Stimulated activated CD8-positive, alpha-beta memory T cell treated with anti-CD3 and anti-CD28 coated beads, Interleukin-4, amount 100 ng/mL, for 24 hours (primary cell): Measurements from ENCODE around the gene P3R3URF.
A peak's percentile ranks its signal among the peaks of the same experiment; 100 is the strongest.

ENCODE experiments used
- DNase-seq: peaks from one replicate; pipeline ENCODE4 v3.0.0-alpha.2; 2020; ENCODE audit warnings: low read depth

P3R3URF gene

GRCh38 chr1:46193984-46194570, 17.8 kb upstream of the P3R3URF start:
- no peak for DNase-seq

GRCh38 chr1:46193285-46193684, 17.0 kb upstream of the P3R3URF start:
- no peak for DNase-seq

DNA sequence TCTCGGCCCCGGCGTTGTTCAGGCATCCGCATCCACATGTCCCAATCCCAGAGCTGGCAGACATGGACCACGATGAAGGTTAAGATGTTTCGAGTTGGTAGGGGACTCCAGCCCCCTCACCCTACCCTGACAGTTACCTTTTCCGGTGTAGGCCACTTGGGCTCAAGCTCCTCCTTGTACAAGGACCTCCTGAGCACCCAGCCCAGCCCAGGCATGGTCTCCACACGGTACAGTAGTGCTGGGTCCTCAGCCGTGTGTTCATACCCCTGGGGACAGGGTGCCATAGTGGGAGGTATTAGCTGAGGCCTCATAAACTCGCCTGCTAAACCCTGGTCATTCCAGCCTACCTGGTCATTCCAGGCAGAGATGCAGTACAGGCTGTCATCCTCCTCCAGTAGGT, 15.9 kb upstream of the P3R3URF start:
- DNase-seq = no peak

DNA sequence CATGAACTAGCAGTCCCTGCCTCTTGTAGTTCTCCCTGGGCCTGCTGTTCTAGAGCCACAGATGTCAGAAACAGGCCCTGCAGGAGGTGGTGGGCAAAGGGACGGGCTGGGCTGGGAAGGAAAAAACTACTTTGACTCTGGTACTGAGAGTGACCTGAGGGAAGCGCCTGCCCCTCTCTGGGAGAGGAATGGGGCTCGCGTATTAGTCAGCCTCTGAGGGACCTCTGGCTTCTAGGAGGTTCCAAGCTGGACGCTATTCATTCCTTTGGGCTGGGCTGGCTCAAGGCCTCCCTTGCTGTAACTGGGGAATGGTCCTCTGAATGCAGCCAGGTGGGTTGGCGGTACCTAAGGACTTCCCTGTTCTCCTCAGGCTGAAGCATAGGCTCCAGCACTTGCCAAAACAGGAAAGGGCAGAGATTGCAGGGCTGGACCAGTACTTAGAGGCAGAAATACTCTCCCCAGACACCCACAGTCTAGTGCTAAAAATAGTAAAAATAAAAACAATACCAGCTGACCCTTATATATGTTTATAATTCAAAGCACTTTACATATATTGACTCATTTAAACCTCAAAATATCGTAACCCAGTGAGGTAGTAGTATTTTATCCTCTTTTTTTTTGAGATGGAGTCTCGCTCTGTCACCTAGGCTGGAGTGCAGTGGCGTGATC, 14.9 kb upstream of the P3R3URF start:
- no peak for DNase-seq

GRCh38 chr1:46190539-46190938, 14.3 kb upstream of the P3R3URF start:
- DNase-seq = no peak

DNA sequence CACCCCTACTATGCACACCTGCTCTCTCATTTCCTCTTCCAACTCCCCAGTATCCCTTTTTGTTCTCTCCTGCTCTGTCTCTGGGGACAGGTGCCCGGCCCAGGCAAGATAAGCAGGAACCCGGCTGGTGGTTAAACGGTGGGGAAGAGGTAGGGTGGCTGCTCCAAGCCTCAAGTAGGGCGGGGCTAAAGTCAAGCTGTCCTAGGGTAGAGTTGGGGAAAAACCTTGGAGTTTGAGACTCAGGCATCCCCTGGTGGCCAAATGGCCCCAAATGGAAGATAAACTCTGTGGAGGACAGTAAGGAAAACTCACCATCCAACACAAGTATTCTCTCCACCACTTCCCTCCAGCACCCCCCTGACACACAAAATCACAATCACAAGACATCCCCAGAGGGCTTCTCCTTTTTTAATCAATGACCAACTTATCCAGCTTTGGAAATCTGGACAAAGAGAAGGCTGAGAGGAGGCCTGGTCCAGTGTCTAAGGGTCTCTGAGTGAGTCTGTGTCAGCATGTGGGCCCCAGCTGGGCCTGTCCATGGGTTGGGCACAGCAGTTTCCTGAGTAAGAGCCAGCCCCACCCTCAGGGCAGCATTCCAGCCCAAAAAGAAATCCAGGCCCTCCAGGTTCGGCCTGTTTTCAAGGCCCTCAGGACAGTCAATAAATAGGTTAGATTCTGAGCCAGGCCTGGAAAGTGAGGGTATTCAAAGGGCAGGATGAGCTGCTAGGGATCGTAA, 12.2 kb upstream of the P3R3URF start:
- no peak for DNase-seq

- DNase-seq = no peak
Observed at GRCh38 chr1:46187106-46187869, 11.0 kb upstream of the P3R3URF start.

- DNase-seq = no peak
Observed at GRCh38 chr1:46186076-46186475, 9.8 kb upstream of the P3R3URF start.

DNA sequence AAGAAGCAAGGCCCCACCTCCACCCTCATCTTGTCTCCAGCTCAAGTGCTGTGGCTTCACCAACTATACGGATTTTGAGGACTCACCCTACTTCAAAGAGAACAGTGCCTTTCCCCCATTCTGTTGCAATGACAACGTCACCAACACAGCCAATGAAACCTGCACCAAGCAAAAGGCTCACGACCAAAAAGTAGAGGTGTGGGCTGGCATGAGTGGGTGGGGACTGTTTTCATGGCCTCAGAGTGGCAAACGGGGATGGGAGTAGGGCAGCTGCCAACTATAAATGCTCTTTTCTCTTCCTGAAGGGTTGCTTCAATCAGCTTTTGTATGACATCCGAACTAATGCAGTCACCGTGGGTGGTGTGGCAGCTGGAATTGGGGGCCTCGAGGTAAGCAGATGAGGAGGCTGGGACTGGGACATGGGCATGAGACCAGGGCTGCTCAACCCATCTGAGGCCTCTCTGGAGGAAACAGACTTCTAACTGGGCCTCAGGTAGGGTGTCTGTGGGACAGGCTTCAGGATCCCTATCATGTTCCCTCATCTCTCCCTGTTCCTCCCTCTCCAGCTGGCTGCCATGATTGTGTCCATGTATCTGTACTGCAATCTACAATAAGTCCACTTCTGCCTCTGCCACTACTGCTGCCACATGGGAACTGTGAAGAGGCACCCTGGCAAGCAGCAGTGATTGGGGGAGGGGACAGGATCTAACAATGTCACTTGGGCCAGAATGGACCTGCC, 8.8 kb upstream of the P3R3URF start:
- peak; percentile 41 for DNase-seq

DNA sequence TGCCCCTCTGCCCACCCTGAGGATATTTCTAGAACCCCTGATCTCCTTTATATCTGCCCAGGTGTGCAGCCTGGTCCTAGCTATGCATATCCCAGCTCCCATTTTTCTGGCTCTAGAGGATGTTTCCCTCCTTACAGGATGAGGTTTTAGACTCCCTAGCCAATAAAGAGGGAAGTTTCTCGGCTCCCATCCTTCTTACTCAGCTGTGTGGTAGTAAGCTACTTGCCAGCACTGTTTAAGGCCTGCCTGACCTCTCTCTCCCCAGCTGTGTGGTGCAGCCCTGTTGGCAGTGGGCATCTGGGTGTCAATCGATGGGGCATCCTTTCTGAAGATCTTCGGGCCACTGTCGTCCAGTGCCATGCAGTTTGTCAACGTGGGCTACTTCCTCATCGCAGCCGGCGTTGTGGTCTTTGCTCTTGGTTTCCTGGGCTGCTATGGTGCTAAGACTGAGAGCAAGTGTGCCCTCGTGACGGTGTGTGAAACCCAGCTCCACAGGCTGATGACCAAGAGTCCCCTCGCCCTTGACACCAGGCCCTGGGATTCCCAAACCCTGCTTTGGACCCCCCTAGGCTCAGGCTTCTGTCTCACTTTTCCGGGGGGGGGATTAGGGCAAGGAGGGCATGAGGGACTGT, 7.8 kb upstream of the P3R3URF start:
- DNase-seq = no peak

DNA sequence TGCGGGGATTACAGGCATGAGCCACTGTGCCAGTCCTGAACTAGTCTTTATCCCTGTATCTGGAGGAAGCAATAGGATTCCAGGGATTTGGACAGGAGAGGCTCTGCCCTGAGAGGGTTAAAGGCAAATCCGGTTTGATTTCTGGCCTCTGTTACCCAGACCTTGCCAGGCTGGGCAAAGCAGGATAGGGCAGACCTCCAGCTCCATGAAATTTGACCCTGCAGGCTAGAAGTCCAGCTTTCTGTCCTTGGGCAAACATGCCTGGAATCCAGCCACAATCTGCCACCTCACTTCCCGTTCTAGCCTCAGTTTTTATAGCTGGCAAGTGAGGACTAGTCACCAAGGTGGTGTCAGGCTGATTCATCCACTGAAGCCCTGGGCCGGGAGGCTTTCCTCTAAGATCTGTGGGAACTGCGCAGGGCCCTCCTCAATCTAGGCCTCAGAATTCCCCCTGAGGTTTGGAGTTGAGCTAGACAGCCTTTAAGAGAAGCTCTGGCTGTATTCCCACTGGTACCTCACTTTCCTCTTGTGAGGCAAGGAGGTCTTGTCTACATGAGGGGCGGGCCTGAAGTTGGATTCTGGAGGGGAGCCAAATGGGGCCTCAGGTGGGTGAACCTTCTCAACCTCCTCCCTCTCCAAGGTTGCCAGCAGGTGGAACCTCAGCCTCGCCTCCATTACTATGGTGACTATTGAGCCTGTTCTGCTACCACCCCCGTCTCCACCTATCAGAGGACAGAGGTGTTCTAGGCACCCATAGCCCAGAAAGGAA, 7.0 kb upstream of the P3R3URF start:
- DNase-seq = no peak

DNA sequence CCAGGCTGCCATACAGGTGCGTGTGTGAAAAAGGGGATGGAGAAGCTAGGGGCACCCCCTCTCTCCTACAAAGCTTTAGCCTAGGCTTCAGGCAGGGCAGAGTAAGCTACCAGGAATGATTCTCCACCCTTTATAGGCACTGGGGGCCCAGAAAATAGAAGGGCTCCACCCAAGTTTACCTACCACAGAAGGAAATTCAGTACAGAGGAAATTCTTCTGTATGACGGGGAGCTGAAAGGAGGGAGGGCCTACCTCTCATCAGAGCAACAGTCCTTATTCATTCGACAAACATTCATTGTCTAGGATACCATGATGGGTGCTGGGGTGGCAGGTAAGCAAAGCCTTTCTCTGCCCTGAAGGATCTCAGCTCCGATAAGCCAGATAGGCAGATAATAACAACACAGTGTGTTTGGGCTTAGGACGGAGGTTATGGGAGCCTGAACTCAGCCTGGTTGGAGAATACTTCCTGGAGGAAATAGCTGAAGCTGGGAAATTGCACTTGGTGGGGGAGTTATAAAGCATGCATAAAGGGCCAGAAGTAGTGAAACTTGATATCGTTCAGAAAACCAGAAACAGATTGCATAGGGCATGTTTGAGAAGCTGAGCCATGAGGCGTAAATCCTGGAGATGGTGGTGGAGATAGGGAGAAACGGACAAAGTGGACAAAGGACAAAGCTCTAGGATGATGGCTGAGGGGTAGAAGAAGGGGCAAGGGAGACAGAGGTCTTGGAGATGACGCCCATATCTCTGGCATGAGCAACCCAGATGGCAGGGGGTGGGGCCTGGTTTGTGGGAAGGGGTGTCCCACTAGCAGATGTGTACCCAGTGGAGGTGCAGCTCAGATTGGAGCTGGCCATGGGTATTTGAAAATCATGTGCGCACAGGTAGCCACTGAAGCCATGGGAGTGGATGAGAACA, 5.3 kb upstream of the P3R3URF start:
- DNase-seq = no peak

- DNase-seq = no peak
Observed at GRCh38 chr1:46180082-46180616, 3.9 kb upstream of the P3R3URF start.

DNA sequence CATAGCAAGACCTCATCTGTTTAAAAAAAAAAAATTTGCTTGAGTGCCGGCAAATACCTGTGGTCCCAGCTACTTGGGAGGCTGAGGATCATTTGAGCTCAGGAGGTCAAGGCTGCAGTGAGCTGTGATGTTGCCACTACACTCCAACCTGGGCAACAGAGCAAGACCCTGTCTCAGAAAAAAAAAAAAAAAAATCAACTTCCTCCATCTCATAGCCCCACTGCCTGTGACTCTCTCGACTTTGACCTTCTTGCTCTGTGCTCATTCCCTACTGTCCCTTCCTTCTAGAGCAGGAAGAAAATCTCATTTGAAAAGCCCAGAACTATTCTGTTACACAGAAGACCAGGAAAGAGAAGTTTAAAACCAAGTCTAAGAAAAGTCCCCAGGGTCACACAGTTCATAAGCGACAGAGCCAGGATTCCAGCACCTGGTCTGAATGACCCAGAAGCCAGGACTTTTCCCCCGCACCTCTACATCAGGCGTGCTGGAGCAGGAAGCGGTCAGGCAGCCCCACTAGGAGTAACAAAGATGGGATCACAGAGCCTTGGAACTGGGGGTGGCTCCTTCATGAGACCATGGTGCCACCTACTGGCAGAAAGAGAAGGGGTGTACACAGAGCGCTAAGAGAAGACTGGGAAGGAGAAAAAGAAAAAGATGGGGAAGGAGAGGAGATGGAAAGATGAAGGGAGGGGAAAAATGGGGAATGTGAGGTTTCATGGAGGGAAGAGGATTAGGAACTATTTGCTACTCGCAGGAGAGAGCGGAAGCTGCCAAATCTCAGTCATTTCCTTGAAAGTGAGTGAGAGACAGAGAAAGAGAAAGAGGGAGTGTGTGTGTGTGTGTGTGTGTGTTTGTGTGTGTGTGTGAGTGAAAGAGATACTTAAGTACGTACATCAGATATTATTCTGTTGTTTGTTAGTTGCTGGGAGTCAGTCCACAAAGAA, 3.1 kb upstream of the P3R3URF start:
- DNase-seq = peak; percentile 31

- DNase-seq = no peak
Observed at GRCh38 chr1:46175243-46175642, 1.0 kb downstream of the P3R3URF start.

GRCh38 chr1:46174448-46175231, 1.6 kb downstream of the P3R3URF start, which contains the start of gene TSPAN1:
Gene TSPAN1 (plus strand): TSS chr1:46175087. CDS start chr1:46181108, 6,021 bp downstream.
- DNase-seq = no peak

GRCh38 chr1:46173361-46173856, 2.9 kb downstream of the P3R3URF start:
- no peak for DNase-seq
